ENCODE data around the gene MYLK. TPM values are rescaled to one million over a fixed set of nuclear protein-coding genes. Genes with fewer than 3 reads are reported as not detected.
A peak's percentile ranks its signal among the peaks of the same experiment; 100 is the strongest.

MYLK gene
- total and polyA plus RNA-seq, 4 donors = 17.1 to 158 (median 41.9) TPM

DNA sequence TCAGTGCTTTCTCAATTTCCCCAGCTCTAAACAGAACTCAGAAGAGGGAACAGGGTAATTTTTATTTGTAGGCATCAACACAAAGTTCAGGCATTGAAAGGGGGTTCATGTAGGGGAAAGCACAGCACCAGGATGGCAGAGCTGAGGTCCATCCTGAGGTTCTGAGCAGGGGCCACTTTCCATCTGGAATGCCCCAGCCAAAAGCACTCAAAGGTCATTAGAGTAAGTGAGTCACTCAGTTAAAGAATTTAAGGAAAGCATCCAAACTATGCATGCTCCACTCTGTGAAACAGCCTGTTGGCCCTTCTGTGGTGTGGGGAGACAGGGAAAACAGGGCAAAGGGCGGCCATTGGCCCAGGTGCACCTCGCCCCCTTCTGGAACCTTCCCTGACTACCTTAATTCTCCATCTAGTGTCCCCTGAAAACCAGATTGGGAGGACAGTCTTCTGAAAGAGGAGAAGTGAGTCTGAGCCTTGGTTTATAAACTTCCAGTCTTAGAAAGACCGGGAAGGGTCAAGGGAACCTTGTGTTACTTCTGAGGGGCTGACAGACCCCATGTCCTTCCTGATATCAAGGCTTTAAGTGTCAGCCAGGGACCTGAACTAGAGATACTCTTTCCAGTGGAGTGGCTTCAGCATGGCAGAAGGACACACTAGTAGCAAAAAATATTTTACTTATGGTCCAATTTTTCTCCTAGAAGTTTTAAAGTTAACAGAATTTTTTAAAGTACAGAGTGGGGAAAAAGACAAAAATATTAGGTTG lies 133.3 kb downstream of the MYLK start:
- TF ChIP-seq GABPA (IDR thresholded peaks at IDR 0.05 in 1 of 2, conservative IDR thresholded peaks at IDR 0.05 in 1 of 2) = peak in 1 of 2 donors; percentile 14
- no peak for TF ChIP-seq FOXA1 (IDR thresholded peaks at IDR 0.05)
- peak; percentile 74 for TF ChIP-seq SP1 (IDR thresholded peaks at IDR 0.05)
- TF ChIP-seq YY1 (IDR thresholded peaks at IDR 0.05) = peak; percentile 92
- peak; percentile 38 for TF ChIP-seq NR2F2 (IDR thresholded peaks at IDR 0.05)
- TF ChIP-seq, protein P1, sequence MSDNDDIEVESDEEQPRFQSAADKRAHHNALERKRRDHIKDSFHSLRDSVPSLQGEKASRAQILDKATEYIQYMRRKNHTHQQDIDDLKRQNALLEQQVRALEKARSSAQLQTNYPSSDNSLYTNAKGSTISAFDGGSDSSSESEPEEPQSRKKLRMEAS (IDR thresholded peaks at IDR 0.05) = peak; percentile 87
- TF ChIP-seq JUND (IDR thresholded peaks at IDR 0.05) = peak; percentile 83 to 94
- peak; percentile 63 to 94 for TF ChIP-seq RXRA (IDR thresholded peaks at IDR 0.05)
- no peak for TF ChIP-seq FOXA2 (IDR thresholded peaks at IDR 0.05)
- TF ChIP-seq, protein P2, sequence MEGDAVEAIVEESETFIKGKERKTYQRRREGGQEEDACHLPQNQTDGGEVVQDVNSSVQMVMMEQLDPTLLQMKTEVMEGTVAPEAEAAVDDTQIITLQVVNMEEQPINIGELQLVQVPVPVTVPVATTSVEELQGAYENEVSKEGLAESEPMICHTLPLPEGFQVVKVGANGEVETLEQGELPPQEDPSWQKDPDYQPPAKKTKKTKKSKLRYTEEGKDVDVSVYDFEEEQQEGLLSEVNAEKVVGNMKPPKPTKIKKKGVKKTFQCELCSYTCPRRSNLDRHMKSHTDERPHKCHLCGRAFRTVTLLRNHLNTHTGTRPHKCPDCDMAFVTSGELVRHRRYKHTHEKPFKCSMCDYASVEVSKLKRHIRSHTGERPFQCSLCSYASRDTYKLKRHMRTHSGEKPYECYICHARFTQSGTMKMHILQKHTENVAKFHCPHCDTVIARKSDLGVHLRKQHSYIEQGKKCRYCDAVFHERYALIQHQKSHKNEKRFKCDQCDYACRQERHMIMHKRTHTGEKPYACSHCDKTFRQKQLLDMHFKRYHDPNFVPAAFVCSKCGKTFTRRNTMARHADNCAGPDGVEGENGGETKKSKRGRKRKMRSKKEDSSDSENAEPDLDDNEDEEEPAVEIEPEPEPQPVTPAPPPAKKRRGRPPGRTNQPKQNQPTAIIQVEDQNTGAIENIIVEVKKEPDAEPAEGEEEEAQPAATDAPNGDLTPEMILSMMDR (IDR thresholded peaks at IDR 0.05; ENCODE audit: low read depth, low read length, missing input control) = no peak
- peak; percentile 50 to 53 for TF ChIP-seq RAD21 (IDR thresholded peaks at IDR 0.05)
- TF ChIP-seq, protein P3, sequence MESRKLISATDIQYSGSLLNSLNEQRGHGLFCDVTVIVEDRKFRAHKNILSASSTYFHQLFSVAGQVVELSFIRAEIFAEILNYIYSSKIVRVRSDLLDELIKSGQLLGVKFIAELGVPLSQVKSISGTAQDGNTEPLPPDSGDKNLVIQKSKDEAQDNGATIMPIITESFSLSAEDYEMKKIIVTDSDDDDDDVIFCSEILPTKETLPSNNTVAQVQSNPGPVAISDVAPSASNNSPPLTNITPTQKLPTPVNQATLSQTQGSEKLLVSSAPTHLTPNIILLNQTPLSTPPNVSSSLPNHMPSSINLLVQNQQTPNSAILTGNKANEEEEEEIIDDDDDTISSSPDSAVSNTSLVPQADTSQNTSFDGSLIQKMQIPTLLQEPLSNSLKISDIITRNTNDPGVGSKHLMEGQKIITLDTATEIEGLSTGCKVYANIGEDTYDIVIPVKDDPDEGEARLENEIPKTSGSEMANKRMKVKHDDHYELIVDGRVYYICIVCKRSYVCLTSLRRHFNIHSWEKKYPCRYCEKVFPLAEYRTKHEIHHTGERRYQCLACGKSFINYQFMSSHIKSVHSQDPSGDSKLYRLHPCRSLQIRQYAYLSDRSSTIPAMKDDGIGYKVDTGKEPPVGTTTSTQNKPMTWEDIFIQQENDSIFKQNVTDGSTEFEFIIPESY (IDR thresholded peaks at IDR 0.05) = peak; percentile 46
- TF ChIP-seq, protein P4, sequence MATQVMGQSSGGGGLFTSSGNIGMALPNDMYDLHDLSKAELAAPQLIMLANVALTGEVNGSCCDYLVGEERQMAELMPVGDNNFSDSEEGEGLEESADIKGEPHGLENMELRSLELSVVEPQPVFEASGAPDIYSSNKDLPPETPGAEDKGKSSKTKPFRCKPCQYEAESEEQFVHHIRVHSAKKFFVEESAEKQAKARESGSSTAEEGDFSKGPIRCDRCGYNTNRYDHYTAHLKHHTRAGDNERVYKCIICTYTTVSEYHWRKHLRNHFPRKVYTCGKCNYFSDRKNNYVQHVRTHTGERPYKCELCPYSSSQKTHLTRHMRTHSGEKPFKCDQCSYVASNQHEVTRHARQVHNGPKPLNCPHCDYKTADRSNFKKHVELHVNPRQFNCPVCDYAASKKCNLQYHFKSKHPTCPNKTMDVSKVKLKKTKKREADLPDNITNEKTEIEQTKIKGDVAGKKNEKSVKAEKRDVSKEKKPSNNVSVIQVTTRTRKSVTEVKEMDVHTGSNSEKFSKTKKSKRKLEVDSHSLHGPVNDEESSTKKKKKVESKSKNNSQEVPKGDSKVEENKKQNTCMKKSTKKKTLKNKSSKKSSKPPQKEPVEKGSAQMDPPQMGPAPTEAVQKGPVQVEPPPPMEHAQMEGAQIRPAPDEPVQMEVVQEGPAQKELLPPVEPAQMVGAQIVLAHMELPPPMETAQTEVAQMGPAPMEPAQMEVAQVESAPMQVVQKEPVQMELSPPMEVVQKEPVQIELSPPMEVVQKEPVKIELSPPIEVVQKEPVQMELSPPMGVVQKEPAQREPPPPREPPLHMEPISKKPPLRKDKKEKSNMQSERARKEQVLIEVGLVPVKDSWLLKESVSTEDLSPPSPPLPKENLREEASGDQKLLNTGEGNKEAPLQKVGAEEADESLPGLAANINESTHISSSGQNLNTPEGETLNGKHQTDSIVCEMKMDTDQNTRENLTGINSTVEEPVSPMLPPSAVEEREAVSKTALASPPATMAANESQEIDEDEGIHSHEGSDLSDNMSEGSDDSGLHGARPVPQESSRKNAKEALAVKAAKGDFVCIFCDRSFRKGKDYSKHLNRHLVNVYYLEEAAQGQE (IDR thresholded peaks at IDR 0.05) = peak; percentile 87
- TF ChIP-seq, protein P5, sequence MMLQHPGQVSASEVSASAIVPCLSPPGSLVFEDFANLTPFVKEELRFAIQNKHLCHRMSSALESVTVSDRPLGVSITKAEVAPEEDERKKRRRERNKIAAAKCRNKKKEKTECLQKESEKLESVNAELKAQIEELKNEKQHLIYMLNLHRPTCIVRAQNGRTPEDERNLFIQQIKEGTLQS (IDR thresholded peaks at IDR 0.05) = peak; percentile 46
- no peak for TF ChIP-seq TAF1 (conservative IDR thresholded peaks at IDR 0.05)
- TF ChIP-seq HNF4G (IDR thresholded peaks at IDR 0.05) = no peak
- TF ChIP-seq EGR1 (IDR thresholded peaks at IDR 0.05; ENCODE audit: low read depth in 2 of 2) = peak in 1 of 2 donors; percentile 63
- peak; percentile 69 to 89 for TF ChIP-seq HNF4A (conservative IDR thresholded peaks at IDR 0.05)
- 56% methylated on average over 3 of the region's 3 CpGs for WGBS
- H3K27me3 ChIP-seq (ENCODE audit: control insufficient read depth in 4 of 4, insufficient read depth in 4 of 4, low read length in 3 of 4) = no peaks in the 10 kb centered on the region
- peak overlapping the region; percentile 33 to 52 for H3K27ac ChIP-seq (ENCODE audit: low read depth in 1 of 2, low read length in 2 of 2)
- no peaks in the 10 kb centered on the region for H3K9me3 ChIP-seq (ENCODE audit: control insufficient read depth in 4 of 4, low read length in 3 of 4)
- H3K4me3 ChIP-seq (ENCODE audit: low read depth in 1 of 3, low read length in 3 of 3) = no peak overlapping the region
- no peak for DNase-seq (ENCODE audit: low spot score)
- H3K9ac ChIP-seq (ENCODE audit: low read depth in 1 of 2, low read length in 2 of 2) = no peak overlapping the region
- H3K4me1 ChIP-seq (ENCODE audit: control insufficient read depth in 4 of 4, insufficient read depth in 4 of 4, low read length in 3 of 4) = peaks cover 18 to 73% (median 52%) of the 10 kb centered on the region in 4 donors
- no peaks in the 10 kb centered on the region for H3K36me3 ChIP-seq (ENCODE audit: control insufficient read depth in 4 of 4, insufficient read depth in 3 of 4, low read depth in 1 of 4, low read length in 3 of 4)

Measured in liver (tissue), 9 donors.